IMR-90 (cell line): ENCODE data around the gene UNC79.

Experiments
- MAFK ChIP-seq: IDR thresholded peaks from 2 replicates; pipeline ENCODE4 v1.6.1; 2012; ENCODE audit warnings: low read depth, low read length, improper control_type of control experiment
- MAZ ChIP-seq: IDR thresholded peaks from 2 replicates; pipeline ENCODE4 v1.6.1; 2012; ENCODE audit warnings: low read depth, mild to moderate bottlenecking, low read length, improper control_type of control experiment, moderate library complexity, borderline replicate concordance
- SMC3 ChIP-seq: fragments of 150-350 bp; IDR thresholded peaks from 2 replicates; pipeline ENCODE4 v1.6.1; 2016; ENCODE audit warnings: low read depth, mild to moderate bottlenecking, antibody characterized with exemption, low read length, moderate library complexity

DNA sequence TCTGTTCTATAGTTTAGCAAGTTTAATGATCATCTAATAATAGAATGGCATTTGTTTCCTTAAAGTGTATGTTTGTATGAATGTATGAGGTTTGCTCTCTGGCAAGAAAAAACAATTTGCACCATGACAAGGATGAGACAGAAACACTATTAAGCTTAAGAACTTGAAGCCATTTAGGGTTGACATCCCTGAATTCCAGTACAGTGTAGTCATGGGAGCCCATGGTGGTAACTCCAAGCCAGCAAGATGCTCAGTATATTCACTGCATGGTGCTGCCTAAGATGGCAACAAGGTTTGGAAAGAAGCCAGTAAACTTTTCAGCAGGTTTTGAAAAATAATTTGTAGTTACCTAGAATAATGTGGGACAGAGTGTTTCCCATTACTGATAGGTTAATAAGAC, 198.9 kb downstream of the UNC79 start:
- no peak for TF ChIP-seq SMC3
- TF ChIP-seq MAZ, result no peak
- TF ChIP-seq MAFK, result no peak
